HepG2 (cell line): ENCODE data around the gene DNAJB11. TPM values are rescaled to one million over a fixed set of nuclear protein-coding genes. Genes with fewer than 3 reads are reported as not detected.

ENCODE experiments used
- DMTF1 ChIP-seq: sonication (generic); formaldehyde crosslinking; IDR thresholded peaks from 2 replicates; pipeline ENCODE4 v1.4.0; 2020; ENCODE audit warnings: mild to moderate bottlenecking, missing genetic modification reagents
- E2F1 ChIP-seq: sonication (generic); formaldehyde crosslinking; IDR thresholded peaks from 2 replicates; pipeline ENCODE4 v1.5.0; 2020; ENCODE audit warnings: missing genetic modification reagents
- FOXC1 ChIP-seq: sonication (generic); formaldehyde crosslinking; IDR thresholded peaks from 2 replicates; pipeline ENCODE4 v1.8.0; 2022; ENCODE audit warnings: mild to moderate bottlenecking, missing genetic modification reagents, borderline replicate concordance
- GMEB2 ChIP-seq: IDR thresholded peaks from 2 replicates; pipeline ENCODE4 v1.6.1; 2016; ENCODE audit warnings: missing biosample characterization, missing genetic modification reagents, low read depth
- HNRNPH1 ChIP-seq: fragments of 200-400 bp; formaldehyde crosslinking; optimal IDR thresholded peaks from 2 replicates; pipeline ENCODE3; 2017; ENCODE audit warnings: mild to moderate bottlenecking, low read depth, low read length
- NFE2L1 ChIP-seq: sonication (generic); formaldehyde crosslinking; IDR thresholded peaks from 2 replicates; pipeline ENCODE4 v1.4.0; 2020; ENCODE audit warnings: missing genetic modification reagents, mild to moderate bottlenecking, borderline replicate concordance
- PLSCR1 ChIP-seq: sonication (generic); formaldehyde crosslinking; IDR thresholded peaks from 2 replicates; pipeline ENCODE4 v1.5.0; 2020; ENCODE audit warnings: missing genetic modification reagents, mild to moderate bottlenecking, borderline replicate concordance
- REPIN1 ChIP-seq: sonication (generic); formaldehyde crosslinking; IDR thresholded peaks from 2 replicates; pipeline ENCODE4 v1.8.0; 2022; ENCODE audit warnings: missing genetic modification reagents, low read depth, mild to moderate bottlenecking, borderline replicate concordance
- SP4 ChIP-seq: sonication (generic); formaldehyde crosslinking; IDR thresholded peaks from 2 replicates; pipeline ENCODE4 v1.8.1; 2023; ENCODE audit warnings: mild to moderate bottlenecking, missing genetic modification reagents
- TBX3 ChIP-seq: fragments of 450-650 bp; IDR thresholded peaks from 2 replicates; pipeline ENCODE4 v1.6.1; 2017; ENCODE audit warnings: antibody characterized with exemption, mild to moderate bottlenecking, inconsistent platforms, borderline replicate concordance
- TRIM22 ChIP-seq: fragments of 450-650 bp; IDR thresholded peaks from 2 replicates; pipeline ENCODE4 v1.6.1; 2017
- ZFP1 ChIP-seq: IDR thresholded peaks from 2 replicates; pipeline ENCODE4 v1.6.1; 2016
- ZFP41 ChIP-seq: sonication (generic); formaldehyde crosslinking; IDR thresholded peaks from 2 replicates; pipeline ENCODE4 v1.4.0; 2020; ENCODE audit warnings: mild to moderate bottlenecking, missing genetic modification reagents, borderline replicate concordance
- ZNF3 ChIP-seq: IDR thresholded peaks from 2 replicates; pipeline ENCODE4 v1.7.0; 2017; ENCODE audit warnings: inconsistent platforms
- ZNF446 ChIP-seq: sonication (generic); formaldehyde crosslinking; IDR thresholded peaks from 2 replicates; pipeline ENCODE4 v1.5.0; 2020; ENCODE audit warnings: mild to moderate bottlenecking, missing genetic modification reagents
- ZNF550 ChIP-seq: sonication (generic); formaldehyde crosslinking; IDR thresholded peaks from 2 replicates; pipeline ENCODE4 v1.4.0; 2020; ENCODE audit warnings: mild to moderate bottlenecking, missing genetic modification reagents, borderline replicate concordance
- ZNF629 ChIP-seq: sonication (generic); formaldehyde crosslinking; conservative IDR thresholded peaks from 2 replicates; pipeline ENCODE4 v1.5.0; 2020; ENCODE audit warnings: missing genetic modification reagents
- ZNF639 ChIP-seq: conservative IDR thresholded peaks from 2 replicates; pipeline ENCODE4 v1.6.1; 2018; ENCODE audit warnings: missing genetic modification reagents
- ZNF740 ChIP-seq: sonication (generic); formaldehyde crosslinking; IDR thresholded peaks from 2 replicates; pipeline ENCODE4 v1.4.0; 2020; ENCODE audit warnings: missing genetic modification reagents
- ZNF75D ChIP-seq: sonication (generic); formaldehyde crosslinking; IDR thresholded peaks from 2 replicates; pipeline ENCODE4 v1.8.1; 2023; ENCODE audit warnings: missing genetic modification reagents, mild to moderate bottlenecking, borderline replicate concordance
- ZSCAN25 ChIP-seq: sonication (generic); formaldehyde crosslinking; IDR thresholded peaks from 2 replicates; pipeline ENCODE4 v1.8.0; 2022; ENCODE audit warnings: mild to moderate bottlenecking, missing genetic modification reagents
- polyA plus RNA-seq, 8 experiments: library from polyadenylated mRNA; depleted of rRNA in 3 of 8; stranded (reverse) in 7 of 8; unstranded in 1 of 8; fragments of >200 nt; fragmentation: Illumina TruSeq in 4 of 8; extraction: Trizol in 4 of 8; gene quantifications; 2 replicates each; pipeline versions ENCODE4 v1.2.1 to v1.2.3, GENCODE V29; 2011 to 2016; ENCODE audit warnings: low read depth in 4 of 8, missing spikeins in 1 of 8, mixed read lengths in 1 of 8; ENCODE audit not compliant: insufficient read depth in 1 of 8
- total RNA-seq, 5 experiments: library from RNA; depleted of rRNA; stranded (reverse); fragments of >200 nt; fragmentation: Illumina TruSeq; extraction: Trizol; gene quantifications; 2 replicates each; pipeline ENCODE4 v1.2.3, GENCODE V29; 2016; ENCODE audit warnings: low read depth in 1 of 5

The DNAJB11 gene
- total and polyA plus RNA-seq, 2 of the 13 experiments (the other 11 are each of a cell fraction or from before 2014, with no cell fraction given), result 41.0 to 132 TPM

- no peak for TF ChIP-seq ZNF629
- no peak for TF ChIP-seq TBX3
- TF ChIP-seq ZFP41, result no peak
- no peak for TF ChIP-seq REPIN1 (CRISPR knock-in tag)
- no peak for TF ChIP-seq ZNF446 (CRISPR knock-in tag)
- no peak for TF ChIP-seq NFE2L1 (CRISPR knock-in tag)
- TF ChIP-seq HNRNPH1, result no peak
- TF ChIP-seq ZNF550 (CRISPR knock-in tag), result no peak
- TF ChIP-seq TRIM22, result no peak
- no peak for TF ChIP-seq ZNF75D (CRISPR knock-in tag)
- TF ChIP-seq PLSCR1, result no peak
- TF ChIP-seq ZNF639 (CRISPR knock-in tag), result no peak
- no peak for TF ChIP-seq FOXC1
- no peak for TF ChIP-seq GMEB2 (CRISPR knock-in tag)
- TF ChIP-seq ZSCAN25 (CRISPR knock-in tag), result no peak
- TF ChIP-seq ZNF3 (CRISPR knock-in tag), result 0 out of 2 replicates have a peak, but pooled peaks have one; percentile 10
- TF ChIP-seq ZFP1 (CRISPR knock-in tag), result no peak
- TF ChIP-seq SP4, result peak; percentile 50
- TF ChIP-seq ZNF740, result no peak
- TF ChIP-seq E2F1 (CRISPR knock-in tag), result no peak
- TF ChIP-seq DMTF1 (CRISPR knock-in tag), result no peak
Measured at GRCh38 chr3:186598108-186598784, 27.7 kb downstream of the DNAJB11 start (continued).
